Neural cell (in vitro differentiated cells): ENCODE data around the gene ACTR6. TPM values are rescaled to one million over a fixed set of nuclear protein-coding genes. Genes with fewer than 3 reads are reported as not detected.

Experiments
- H2AFZ ChIP-seq: fragments of 200-600, 300-800 bp; sonication (generic), shearing (Covaris generic); 2 replicates; pipeline ENCODE4 v1.6.0; 2014; ENCODE audit warnings: low read depth, mild to moderate bottlenecking, antibody characterized with exemption, low read length, moderate library complexity
- H3F3A ChIP-seq: fragments of 200-600 bp; shearing (Covaris generic); 2 replicates; pipeline ENCODE4 v1.6.1; 2016; ENCODE audit warnings: mild to moderate bottlenecking, moderate library complexity, mixed read lengths, antibody characterized with exemption, low read length; ENCODE audit not compliant: insufficient read depth, poor library complexity, severe bottlenecking
- H3K27ac ChIP-seq: fragments of 200-600, 300-800 bp; sonication (generic), shearing (Covaris generic); 2 replicates; pipeline ENCODE4 v1.5.1; 2014; ENCODE audit warnings: mild to moderate bottlenecking, low read length, moderate library complexity
- H3K27me3 ChIP-seq: fragments of 300-800, 200-600 bp; sonication (generic), shearing (Covaris generic); 2 replicates; pipeline ENCODE4 v1.6.0; 2014; ENCODE audit warnings: mild to moderate bottlenecking, low read depth, low read length, moderate library complexity; ENCODE audit not compliant: insufficient read depth
- H3K36me3 ChIP-seq: fragments of 300-800, 200-600 bp; sonication (generic), shearing (Covaris generic); 2 replicates; pipeline ENCODE4 v1.5.1; 2014; ENCODE audit warnings: mild to moderate bottlenecking, antibody characterized with exemption, low read length, moderate library complexity; ENCODE audit not compliant: insufficient read depth
- H3K4me2 ChIP-seq: fragments of 300-800, 200-600 bp; sonication (generic), shearing (Covaris generic); 2 replicates; pipeline ENCODE4 v1.6.0; 2014; ENCODE audit warnings: mild to moderate bottlenecking, low read length
- H3K4me3 ChIP-seq: fragments of 300-800, 200-600 bp; sonication (generic), shearing (Covaris generic); 2 replicates; pipeline ENCODE4 v1.5.1; 2014; ENCODE audit warnings: mild to moderate bottlenecking, low read length, moderate library complexity
- H3K79me2 ChIP-seq: fragments of 200-600 bp; shearing (Covaris generic); replicated peaks from 2 replicates; pipeline ENCODE4 v1.6.0; 2014; ENCODE audit warnings: mild to moderate bottlenecking, low read length, moderate library complexity; ENCODE audit not compliant: insufficient read depth
- H3K9ac ChIP-seq: fragments of 300-800, 200-600 bp; sonication (generic), shearing (Covaris generic); 2 replicates; pipeline ENCODE4 v1.6.1; 2016; ENCODE audit warnings: mild to moderate bottlenecking, low read length, mixed read lengths
- H3K9me2 ChIP-seq: fragments of 200-600 bp; shearing (Covaris generic); 2 replicates; pipeline ENCODE4 v1.6.1; 2016; ENCODE audit warnings: mild to moderate bottlenecking, low read length, mixed read lengths; ENCODE audit not compliant: insufficient read depth
- H3K9me3 ChIP-seq: fragments of 200-600, 300-800 bp; sonication (generic), shearing (Covaris generic); 2 replicates; pipeline ENCODE4 v1.6.1; 2016; ENCODE audit warnings: mild to moderate bottlenecking, mixed run types, low read length, moderate library complexity, mixed read lengths
- H4K20me1 ChIP-seq: fragments of 200-600 bp; shearing (Covaris generic); 2 replicates; pipeline ENCODE4 v1.6.1; 2016; ENCODE audit warnings: mild to moderate bottlenecking, mixed run types; ENCODE audit not compliant: insufficient read depth
- EP300 ChIP-seq: fragments of 450-650 bp; conservative IDR thresholded peaks from 2 replicates; pipeline ENCODE4 v1.6.1; 2014; ENCODE audit warnings: antibody characterized with exemption, mild to moderate bottlenecking, moderate library complexity; ENCODE audit not compliant: poor library complexity, severe bottlenecking
- EZH2 ChIP-seq: fragments of 200-600, 300-800 bp; shearing (Covaris generic), sonication (generic); IDR thresholded peaks from 2 replicates; pipeline ENCODE4 v1.6.1; 2014; ENCODE audit warnings: antibody characterized with exemption, low read length, borderline replicate concordance, mild to moderate bottlenecking; ENCODE audit not compliant: insufficient read depth, poor library complexity, severe bottlenecking
- MXI1 ChIP-seq: fragments of 450-650 bp; conservative IDR thresholded peaks from 2 replicates; pipeline ENCODE4 v1.6.1; 2014; ENCODE audit warnings: antibody characterized with exemption, mild to moderate bottlenecking; ENCODE audit not compliant: poor library complexity, severe bottlenecking
- POLR2AphosphoS5 ChIP-seq: IDR thresholded peaks from 2 replicates; pipeline ENCODE4 v1.6.1; 2012
- RAD21 ChIP-seq: fragments of 450-650 bp; conservative IDR thresholded peaks from 2 replicates; pipeline ENCODE4 v1.6.1; 2014; ENCODE audit warnings: antibody characterized with exemption, mild to moderate bottlenecking, moderate library complexity
- SMC3 ChIP-seq: fragments of 450-650 bp; conservative IDR thresholded peaks from 2 replicates; pipeline ENCODE4 v1.6.1; 2014; ENCODE audit warnings: antibody characterized with exemption, mild to moderate bottlenecking, moderate library complexity; ENCODE audit not compliant: poor library complexity
- TAF1 ChIP-seq: IDR thresholded peaks from 2 replicates; pipeline ENCODE4 v1.6.1; 2012; ENCODE audit warnings: low read depth
- polyA plus RNA-seq: library from polyadenylated mRNA; depleted of rRNA; stranded (reverse); fragments of >200 nt; gene quantifications from 2 replicates; pipeline ENCODE4 v1.2.3, GENCODE V29; 2014
- TF ChIP-seq, protein P1 (sequence below): IDR thresholded peaks from 2 replicates; pipeline ENCODE4 v1.6.1; 2012; ENCODE audit warnings: borderline replicate concordance
- TF ChIP-seq, protein P2 (sequence below): fragments of 450-650 bp; IDR thresholded peaks from 2 replicates; pipeline ENCODE4 v1.5.1; 2014; ENCODE audit warnings: antibody characterized with exemption, mild to moderate bottlenecking, moderate library complexity; ENCODE audit not compliant: poor library complexity, severe bottlenecking

The ACTR6 gene
- polyA plus RNA-seq, 1 donor from 2014 or later: 128 TPM

DNA sequence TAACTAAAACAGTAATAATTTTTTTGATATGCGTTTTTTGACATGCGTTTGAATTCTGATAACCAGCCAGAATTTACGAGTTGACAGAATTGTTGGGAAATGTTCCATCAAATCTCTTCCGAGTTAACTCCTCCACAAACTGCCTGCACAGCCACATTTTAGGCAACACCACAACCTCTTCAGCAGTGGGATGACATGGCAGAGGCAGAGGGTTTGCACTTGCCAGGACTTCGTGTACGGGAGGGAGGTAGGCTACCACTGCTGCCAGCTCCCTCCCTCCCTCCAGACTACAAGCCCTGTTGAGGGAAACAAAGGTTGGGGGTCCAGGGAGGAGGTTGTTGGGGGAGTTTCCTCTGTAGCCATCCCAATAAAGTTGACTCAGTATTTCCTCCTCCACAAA is 14.5 kb upstream of the ACTR6 start:
- no peak overlapping the region for H3K4me3 ChIP-seq

GRCh38 chr12:100187068-100187467 is 13.5 kb upstream of the ACTR6 start:
- H4K20me1 ChIP-seq: no peaks in the 10 kb centered on the region
- H3K4me3 ChIP-seq: no peak overlapping the region
- H3K79me2 ChIP-seq: no peaks in the 10 kb centered on the region
- H3K27ac ChIP-seq: no peak overlapping the region
- H3K9ac ChIP-seq: no peak overlapping the region
- no peaks in the 10 kb centered on the region for H3F3A ChIP-seq
- H2AFZ ChIP-seq: no peak overlapping the region
- H3K9me2 ChIP-seq: no peaks in the 10 kb centered on the region
- H3K4me2 ChIP-seq: no peak overlapping the region
- no peaks in the 10 kb centered on the region for H3K9me3 ChIP-seq
- no peak for TF ChIP-seq TAF1
- TF ChIP-seq, protein P1, sequence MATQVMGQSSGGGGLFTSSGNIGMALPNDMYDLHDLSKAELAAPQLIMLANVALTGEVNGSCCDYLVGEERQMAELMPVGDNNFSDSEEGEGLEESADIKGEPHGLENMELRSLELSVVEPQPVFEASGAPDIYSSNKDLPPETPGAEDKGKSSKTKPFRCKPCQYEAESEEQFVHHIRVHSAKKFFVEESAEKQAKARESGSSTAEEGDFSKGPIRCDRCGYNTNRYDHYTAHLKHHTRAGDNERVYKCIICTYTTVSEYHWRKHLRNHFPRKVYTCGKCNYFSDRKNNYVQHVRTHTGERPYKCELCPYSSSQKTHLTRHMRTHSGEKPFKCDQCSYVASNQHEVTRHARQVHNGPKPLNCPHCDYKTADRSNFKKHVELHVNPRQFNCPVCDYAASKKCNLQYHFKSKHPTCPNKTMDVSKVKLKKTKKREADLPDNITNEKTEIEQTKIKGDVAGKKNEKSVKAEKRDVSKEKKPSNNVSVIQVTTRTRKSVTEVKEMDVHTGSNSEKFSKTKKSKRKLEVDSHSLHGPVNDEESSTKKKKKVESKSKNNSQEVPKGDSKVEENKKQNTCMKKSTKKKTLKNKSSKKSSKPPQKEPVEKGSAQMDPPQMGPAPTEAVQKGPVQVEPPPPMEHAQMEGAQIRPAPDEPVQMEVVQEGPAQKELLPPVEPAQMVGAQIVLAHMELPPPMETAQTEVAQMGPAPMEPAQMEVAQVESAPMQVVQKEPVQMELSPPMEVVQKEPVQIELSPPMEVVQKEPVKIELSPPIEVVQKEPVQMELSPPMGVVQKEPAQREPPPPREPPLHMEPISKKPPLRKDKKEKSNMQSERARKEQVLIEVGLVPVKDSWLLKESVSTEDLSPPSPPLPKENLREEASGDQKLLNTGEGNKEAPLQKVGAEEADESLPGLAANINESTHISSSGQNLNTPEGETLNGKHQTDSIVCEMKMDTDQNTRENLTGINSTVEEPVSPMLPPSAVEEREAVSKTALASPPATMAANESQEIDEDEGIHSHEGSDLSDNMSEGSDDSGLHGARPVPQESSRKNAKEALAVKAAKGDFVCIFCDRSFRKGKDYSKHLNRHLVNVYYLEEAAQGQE: no peak
- no peak for TF ChIP-seq POLR2AphosphoS5
- no peak for TF ChIP-seq MXI1
- no peak for TF ChIP-seq EP300
- TF ChIP-seq, protein P2, sequence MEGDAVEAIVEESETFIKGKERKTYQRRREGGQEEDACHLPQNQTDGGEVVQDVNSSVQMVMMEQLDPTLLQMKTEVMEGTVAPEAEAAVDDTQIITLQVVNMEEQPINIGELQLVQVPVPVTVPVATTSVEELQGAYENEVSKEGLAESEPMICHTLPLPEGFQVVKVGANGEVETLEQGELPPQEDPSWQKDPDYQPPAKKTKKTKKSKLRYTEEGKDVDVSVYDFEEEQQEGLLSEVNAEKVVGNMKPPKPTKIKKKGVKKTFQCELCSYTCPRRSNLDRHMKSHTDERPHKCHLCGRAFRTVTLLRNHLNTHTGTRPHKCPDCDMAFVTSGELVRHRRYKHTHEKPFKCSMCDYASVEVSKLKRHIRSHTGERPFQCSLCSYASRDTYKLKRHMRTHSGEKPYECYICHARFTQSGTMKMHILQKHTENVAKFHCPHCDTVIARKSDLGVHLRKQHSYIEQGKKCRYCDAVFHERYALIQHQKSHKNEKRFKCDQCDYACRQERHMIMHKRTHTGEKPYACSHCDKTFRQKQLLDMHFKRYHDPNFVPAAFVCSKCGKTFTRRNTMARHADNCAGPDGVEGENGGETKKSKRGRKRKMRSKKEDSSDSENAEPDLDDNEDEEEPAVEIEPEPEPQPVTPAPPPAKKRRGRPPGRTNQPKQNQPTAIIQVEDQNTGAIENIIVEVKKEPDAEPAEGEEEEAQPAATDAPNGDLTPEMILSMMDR: no peak
- no peak for TF ChIP-seq SMC3
- no peak for TF ChIP-seq EZH2
- no peak for TF ChIP-seq RAD21
- no peaks in the 10 kb centered on the region for H3K27me3 ChIP-seq
- H3K36me3 ChIP-seq: no peaks in the 10 kb centered on the region

More for the DNA sequence above, 14.5 kb upstream of the ACTR6 start:
- H3K27ac ChIP-seq: no peak overlapping the region
- H2AFZ ChIP-seq: no peak overlapping the region
- H3K79me2 ChIP-seq: no peaks in the 10 kb centered on the region
- no peaks in the 10 kb centered on the region for H3K27me3 ChIP-seq
- no peaks in the 10 kb centered on the region for H4K20me1 ChIP-seq
- H3K36me3 ChIP-seq: no peaks in the 10 kb centered on the region
- no peaks in the 10 kb centered on the region for H3K9me3 ChIP-seq
- H3K4me2 ChIP-seq: no peak overlapping the region
- no peaks in the 10 kb centered on the region for H3K9me2 ChIP-seq
- no peak overlapping the region for H3K9ac ChIP-seq
- H3F3A ChIP-seq: no peaks in the 10 kb centered on the region
- TF ChIP-seq, protein P2: no peak
- TF ChIP-seq MXI1 (no peak), POLR2AphosphoS5 (no peak), SMC3 (no peak), RAD21 (no peak), TAF1 (no peak), EZH2 (no peak), EP300 (no peak)
- TF ChIP-seq, protein P1: no peak
